Ascending aorta (tissue), 2 donors: ENCODE data around the gene TEX44. TPM values are rescaled to one million over a fixed set of nuclear protein-coding genes. Genes with fewer than 3 reads are reported as not detected.
A peak's percentile ranks its signal among the peaks of the same experiment; 100 is the strongest.

Source experiments
- DNase-seq, 2 donors: peaks; one replicate each; pipeline ENCODE4 v3.0.0-alpha.2; 2019; ENCODE audit warnings: low spot score in 2 of 2
- H3K27ac ChIP-seq, 2 donors: fragments of 200-600 bp; sonication (generic); one replicate each; pipeline ENCODE4 v1.5.1; 2016 to 2017; ENCODE audit warnings: mild to moderate bottlenecking in 1 of 2
- H3K27me3 ChIP-seq: fragments of 200-600 bp; sonication (generic); one replicate; pipeline ENCODE4 v1.5.1; 2017
- H3K36me3 ChIP-seq, 2 donors: fragments of 200-600 bp; sonication (generic); one replicate each; pipeline ENCODE4 v1.5.1; 2016
- H3K4me1 ChIP-seq, 2 donors: fragments of 200-600 bp; sonication (generic); one replicate each; pipeline ENCODE4 v1.5.1; 2016 to 2017; ENCODE audit warnings: mild to moderate bottlenecking in 1 of 2
- H3K4me3 ChIP-seq, 2 donors: fragments of 200-600 bp; sonication (generic); one replicate each; pipeline ENCODE4 v1.5.1; 2016 to 2017; ENCODE audit warnings: mild to moderate bottlenecking in 1 of 2
- H3K9me3 ChIP-seq, 2 donors: fragments of 200-600 bp; sonication (generic); one replicate each; pipeline ENCODE4 v1.5.1; 2016
- CTCF ChIP-seq, 3 experiments: fragments of 200-600 bp in 2 of 3; fragments of 450-650 bp in 1 of 3; sonication (generic) in 2 of 3; IDR thresholded peaks; one replicate each; pipeline ENCODE4 v1.5.1; 2016 to 2019; ENCODE audit warnings: antibody characterized with exemption in 3 of 3, mild to moderate bottlenecking in 1 of 3, moderate library complexity in 1 of 3
- intact Hi-C: fragments of 100-400 bp; cut with DNase I; formaldehyde crosslinking; loops from one replicate; pipeline ENCODE4 v1.15.1; 2023
- total RNA-seq: library from RNA; depleted of rRNA; stranded (reverse); fragments of >200 nt; gene quantifications from one replicate; pipeline ENCODE4 v1.1.0, GENCODE V29; 2016

TEX44 gene
- total RNA-seq, 1 donor from 2014 or later, result not detected

GRCh38 chr2:231557571-231558217 lies 35.0 kb upstream of the TEX44 start:
- TF ChIP-seq CTCF (IDR thresholded peaks at IDR 0.05), result peak; percentile 28 to 61 (median 44)
- Histone ChIP-seq H3K4me1 (no peaks in the 10 kb centered on the region), H3K9me3 (peaks cover 1 to 4% of the 10 kb centered on the region in 2 donors), H3K4me3 (no peak overlapping the region), H3K36me3 (no peaks in the 10 kb centered on the region), H3K27me3 (no peaks in the 10 kb centered on the region), H3K27ac (no peak overlapping the region)
- peak; percentile 15 to 78 for DNase-seq
- intact Hi-C loops, result loop anchor here (1.0 to 5.0 kb wide), 3 partner anchors 27 to 75 kb away; partner anchors contain the start of gene NMUR1

GRCh38 chr2:231563378-231563961 lies 29.2 kb upstream of the TEX44 start:
- TF ChIP-seq CTCF (IDR thresholded peaks at IDR 0.05), result peak; percentile 43 to 76 (median 63)
- intact Hi-C loops, result loop anchor here (1.0 kb wide), 1 partner anchor 38 kb away; no protein-coding TSS in a partner anchor
- Histone ChIP-seq H3K9me3 (no peaks in the 10 kb centered on the region), H3K27ac (no peak overlapping the region), H3K36me3 (no peaks in the 10 kb centered on the region), H3K27me3 (no peaks in the 10 kb centered on the region), H3K4me1 (no peaks in the 10 kb centered on the region), H3K4me3 (no peak overlapping the region)
- DNase-seq, result no peak

- no peaks in the 10 kb centered on the region for H3K9me3 ChIP-seq
- no peaks in the 10 kb centered on the region for H3K36me3 ChIP-seq
- H3K27me3 ChIP-seq, result no peaks in the 10 kb centered on the region
- DNase-seq, result no peak
- no peak overlapping the region for H3K4me3 ChIP-seq
- no peaks in the 10 kb centered on the region for H3K4me1 ChIP-seq
- no peak for TF ChIP-seq CTCF (IDR thresholded peaks at IDR 0.05)
- intact Hi-C loops, result no loop called here
- no peak overlapping the region for H3K27ac ChIP-seq
These were observed 26.6 kb upstream of the TEX44 start for GRCh38 chr2:231565887-231566594.

- no peak for TF ChIP-seq CTCF (IDR thresholded peaks at IDR 0.05)
- no peak overlapping the region for H3K27ac ChIP-seq
- H3K27me3 ChIP-seq, result no peaks in the 10 kb centered on the region
- no peaks in the 10 kb centered on the region for H3K4me1 ChIP-seq
- H3K4me3 ChIP-seq, result no peak overlapping the region
- no peaks in the 10 kb centered on the region for H3K36me3 ChIP-seq
- no peaks in the 10 kb centered on the region for H3K9me3 ChIP-seq
- no peak for DNase-seq
- intact Hi-C loops, result no loop called here
These were observed 25.5 kb upstream of the TEX44 start for GRCh38 chr2:231567159-231567558.

- DNase-seq, result no peak
These were observed 24.4 kb upstream of the TEX44 start for GRCh38 chr2:231568098-231568784.

More at GRCh38 chr2:231568098-231568784, 24.4 kb upstream of the TEX44 start:
- H3K9me3 ChIP-seq, result no peaks in the 10 kb centered on the region
- no peaks in the 10 kb centered on the region for H3K36me3 ChIP-seq
- no peaks in the 10 kb centered on the region for H3K4me1 ChIP-seq
- intact Hi-C loops, result no loop called here
- no peak overlapping the region for H3K27ac ChIP-seq
- TF ChIP-seq CTCF (IDR thresholded peaks at IDR 0.05), result no peak
- H3K4me3 ChIP-seq, result no peak overlapping the region
- no peaks in the 10 kb centered on the region for H3K27me3 ChIP-seq
